VCaP (cell line): Measurements from ENCODE around the gene GRAP.
"Not testable (repeated sequence)": the region's sequence is repeated elsewhere in the genome, so short reads cannot be mapped to it uniquely, and the experiment has no call there.

Experiments
- H3K27ac ChIP-seq: fragments of 450-650 bp; 2 replicates; pipeline ENCODE4 v1.5.1; 2017

GRAP gene

GRCh38 chr17:19046782-19047375 lies at the start of gene GRAP:
Gene GRAP (minus strand): TSS chr17:19046957. CDS start chr17:19046926, 31 bp downstream.
- not testable (repeated sequence) for H3K27ac ChIP-seq

GRCh38 chr17:19093684-19094438 lies 47.1 kb upstream of the GRAP start:
- H3K27ac ChIP-seq: not testable (repeated sequence)

- H3K27ac ChIP-seq: not testable (repeated sequence)
Measured at GRCh38 chr17:19092737-19093683, 46.3 kb upstream of the GRAP start.

GRCh38 chr17:19090058-19090772 lies 43.5 kb upstream of the GRAP start:
- not testable (repeated sequence) for H3K27ac ChIP-seq

GRCh38 chr17:19088804-19089685 lies 42.3 kb upstream of the GRAP start:
- not testable (repeated sequence) for H3K27ac ChIP-seq

- H3K27ac ChIP-seq: not testable (repeated sequence)
Measured at GRCh38 chr17:19077386-19077785, 30.6 kb upstream of the GRAP start.

- H3K27ac ChIP-seq: not testable (repeated sequence)
Measured at GRCh38 chr17:19076398-19077192, 29.8 kb upstream of the GRAP start.

GRCh38 chr17:19070318-19071168 lies 23.8 kb upstream of the GRAP start:
- H3K27ac ChIP-seq: not testable (repeated sequence)

- not testable (repeated sequence) for H3K27ac ChIP-seq
Measured at GRCh38 chr17:19064378-19064777, 17.6 kb upstream of the GRAP start.

- not testable (repeated sequence) for H3K27ac ChIP-seq
Measured at GRCh38 chr17:19063326-19063956, 16.7 kb upstream of the GRAP start.

- H3K27ac ChIP-seq: not testable (repeated sequence)
Measured at GRCh38 chr17:19062718-19063325, 16.1 kb upstream of the GRAP start.

GRCh38 chr17:19062009-19062717 lies 15.4 kb upstream of the GRAP start:
- not testable (repeated sequence) for H3K27ac ChIP-seq

GRCh38 chr17:19055447-19055846 lies 8.7 kb upstream of the GRAP start:
- not testable (repeated sequence) for H3K27ac ChIP-seq

GRCh38 chr17:19048826-19049225 lies 2.1 kb upstream of the GRAP start:
- not testable (repeated sequence) for H3K27ac ChIP-seq

GRCh38 chr17:19047510-19047909 lies 753 bp upstream of the GRAP start:
- not testable (repeated sequence) for H3K27ac ChIP-seq

- H3K27ac ChIP-seq: not testable (repeated sequence)
Measured at GRCh38 chr17:19044643-19045042, 2.1 kb downstream of the GRAP start.

- not testable (repeated sequence) for H3K27ac ChIP-seq
Measured at GRCh38 chr17:19043032-19043431, 3.7 kb downstream of the GRAP start.
